ENCODE results near the gene PTPRE. TPM values are rescaled to one million over a fixed set of nuclear protein-coding genes. Genes with fewer than 3 reads are reported as not detected.

The PTPRE gene
- total and polyA plus RNA-seq, 4 donors: 1.5 to 12.5 (median 3.7) TPM

- no peak for TF ChIP-seq NR2F2 (IDR thresholded peaks at IDR 0.05)
- Histone ChIP-seq H3K9me3 (ENCODE audit: control insufficient read depth in 4 of 4, low read length in 3 of 4) (no peaks in the 10 kb centered on the region), H3K4me1 (ENCODE audit: control insufficient read depth in 4 of 4, insufficient read depth in 4 of 4, low read length in 3 of 4) (no peaks in the 10 kb centered on the region), H3K4me3 (ENCODE audit: low read depth in 1 of 3, low read length in 3 of 3) (no peak overlapping the region), H3K27ac (ENCODE audit: low read depth in 1 of 2, low read length in 2 of 2) (no peak overlapping the region), H3K9ac (ENCODE audit: low read depth in 1 of 2, low read length in 2 of 2) (no peak overlapping the region), H3K36me3 (ENCODE audit: control insufficient read depth in 4 of 4, insufficient read depth in 3 of 4, low read depth in 1 of 4, low read length in 3 of 4) (no peaks in the 10 kb centered on the region), H3K27me3 (ENCODE audit: control insufficient read depth in 4 of 4, insufficient read depth in 4 of 4, low read length in 3 of 4) (no peaks in the 10 kb centered on the region)
- DNase-seq (ENCODE audit: low spot score): no peak
- WGBS: 87% methylated on average over 6 of the region's 6 CpGs
Observed at GRCh38 chr10:127945948-127946711, 39.2 kb downstream of the PTPRE start.

DNA sequence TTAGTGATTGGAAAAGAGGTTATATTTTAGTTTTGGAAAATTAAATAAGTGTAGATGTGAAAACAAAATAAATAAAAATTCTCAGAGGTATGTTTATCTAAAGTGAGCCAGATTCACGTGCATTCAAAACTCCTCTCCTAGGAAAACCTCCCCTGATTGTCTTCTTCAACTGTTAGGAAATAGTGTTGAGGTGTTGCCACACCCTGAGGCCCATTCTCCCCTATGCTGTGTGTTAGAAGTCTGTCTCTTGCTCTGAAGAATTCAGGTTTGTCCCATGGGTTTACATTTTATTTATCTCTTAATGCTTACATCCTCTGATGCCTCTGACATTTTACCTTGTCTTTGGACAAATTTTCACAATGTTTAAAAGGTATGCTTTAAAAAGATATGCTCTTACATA, 40.3 kb downstream of the PTPRE start:
- DNase-seq (ENCODE audit: low spot score): no peak
- no peaks in the 10 kb centered on the region for H3K36me3 ChIP-seq (ENCODE audit: control insufficient read depth in 4 of 4, insufficient read depth in 3 of 4, low read depth in 1 of 4, low read length in 3 of 4)
- 72% methylated on average over 1 of the region's 1 CpG for WGBS
- no peaks in the 10 kb centered on the region for H3K9me3 ChIP-seq (ENCODE audit: control insufficient read depth in 4 of 4, low read length in 3 of 4)
- H3K27me3 ChIP-seq (ENCODE audit: control insufficient read depth in 4 of 4, insufficient read depth in 4 of 4, low read length in 3 of 4): no peaks in the 10 kb centered on the region
- H3K27ac ChIP-seq (ENCODE audit: low read depth in 1 of 2, low read length in 2 of 2): no peak overlapping the region
- H3K9ac ChIP-seq (ENCODE audit: low read depth in 1 of 2, low read length in 2 of 2): no peak overlapping the region
- no peaks in the 10 kb centered on the region for H3K4me1 ChIP-seq (ENCODE audit: control insufficient read depth in 4 of 4, insufficient read depth in 4 of 4, low read length in 3 of 4)
- no peak overlapping the region for H3K4me3 ChIP-seq (ENCODE audit: low read depth in 1 of 3, low read length in 3 of 3)
- no peak for TF ChIP-seq MAX (IDR thresholded peaks at IDR 0.05)
- no peak for TF ChIP-seq JUND (IDR thresholded peaks at IDR 0.05)
- TF ChIP-seq, protein P1, sequence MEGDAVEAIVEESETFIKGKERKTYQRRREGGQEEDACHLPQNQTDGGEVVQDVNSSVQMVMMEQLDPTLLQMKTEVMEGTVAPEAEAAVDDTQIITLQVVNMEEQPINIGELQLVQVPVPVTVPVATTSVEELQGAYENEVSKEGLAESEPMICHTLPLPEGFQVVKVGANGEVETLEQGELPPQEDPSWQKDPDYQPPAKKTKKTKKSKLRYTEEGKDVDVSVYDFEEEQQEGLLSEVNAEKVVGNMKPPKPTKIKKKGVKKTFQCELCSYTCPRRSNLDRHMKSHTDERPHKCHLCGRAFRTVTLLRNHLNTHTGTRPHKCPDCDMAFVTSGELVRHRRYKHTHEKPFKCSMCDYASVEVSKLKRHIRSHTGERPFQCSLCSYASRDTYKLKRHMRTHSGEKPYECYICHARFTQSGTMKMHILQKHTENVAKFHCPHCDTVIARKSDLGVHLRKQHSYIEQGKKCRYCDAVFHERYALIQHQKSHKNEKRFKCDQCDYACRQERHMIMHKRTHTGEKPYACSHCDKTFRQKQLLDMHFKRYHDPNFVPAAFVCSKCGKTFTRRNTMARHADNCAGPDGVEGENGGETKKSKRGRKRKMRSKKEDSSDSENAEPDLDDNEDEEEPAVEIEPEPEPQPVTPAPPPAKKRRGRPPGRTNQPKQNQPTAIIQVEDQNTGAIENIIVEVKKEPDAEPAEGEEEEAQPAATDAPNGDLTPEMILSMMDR (IDR thresholded peaks at IDR 0.05; ENCODE audit: low read depth, low read length, missing input control): no peak
- TF ChIP-seq REST (IDR thresholded peaks at IDR 0.05): no peak
- no peak for TF ChIP-seq ATF3 (IDR thresholded peaks at IDR 0.05)
- TF ChIP-seq FOXA1 (IDR thresholded peaks at IDR 0.05): no peak
- no peak for TF ChIP-seq YY1 (IDR thresholded peaks at IDR 0.05)
- TF ChIP-seq, protein P2, sequence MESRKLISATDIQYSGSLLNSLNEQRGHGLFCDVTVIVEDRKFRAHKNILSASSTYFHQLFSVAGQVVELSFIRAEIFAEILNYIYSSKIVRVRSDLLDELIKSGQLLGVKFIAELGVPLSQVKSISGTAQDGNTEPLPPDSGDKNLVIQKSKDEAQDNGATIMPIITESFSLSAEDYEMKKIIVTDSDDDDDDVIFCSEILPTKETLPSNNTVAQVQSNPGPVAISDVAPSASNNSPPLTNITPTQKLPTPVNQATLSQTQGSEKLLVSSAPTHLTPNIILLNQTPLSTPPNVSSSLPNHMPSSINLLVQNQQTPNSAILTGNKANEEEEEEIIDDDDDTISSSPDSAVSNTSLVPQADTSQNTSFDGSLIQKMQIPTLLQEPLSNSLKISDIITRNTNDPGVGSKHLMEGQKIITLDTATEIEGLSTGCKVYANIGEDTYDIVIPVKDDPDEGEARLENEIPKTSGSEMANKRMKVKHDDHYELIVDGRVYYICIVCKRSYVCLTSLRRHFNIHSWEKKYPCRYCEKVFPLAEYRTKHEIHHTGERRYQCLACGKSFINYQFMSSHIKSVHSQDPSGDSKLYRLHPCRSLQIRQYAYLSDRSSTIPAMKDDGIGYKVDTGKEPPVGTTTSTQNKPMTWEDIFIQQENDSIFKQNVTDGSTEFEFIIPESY (IDR thresholded peaks at IDR 0.05): no peak
- TF ChIP-seq EGR1 (IDR thresholded peaks at IDR 0.05; ENCODE audit: low read depth in 2 of 2): no peak

Data from liver (tissue), 9 donors.